Measurements from ENCODE around the gene NDUFS7.

The NDUFS7 gene

GRCh38 chr19:1433119-1434039, 49.7 kb downstream of the NDUFS7 start:
- no peak overlapping the region for H2AK5ac ChIP-seq (ENCODE audit: low read length)
- H4K91ac ChIP-seq (ENCODE audit: low read depth, low read length), result no peak overlapping the region
- no peak overlapping the region for H4K8ac ChIP-seq (ENCODE audit: low read depth, low read length)
- no peak overlapping the region for H3K4me3 ChIP-seq (ENCODE audit: low read depth, low read length)
- no peak overlapping the region for H3K4me2 ChIP-seq (ENCODE audit: low read length)
- no peaks in the 10 kb centered on the region for H3K4me1 ChIP-seq (ENCODE audit: control insufficient read depth in 1 of 2, insufficient read depth in 2 of 2, low read length in 2 of 2)
- no peaks in the 10 kb centered on the region for H3K27me3 ChIP-seq (ENCODE audit: insufficient read depth, low read length)
- no peak overlapping the region for H3K14ac ChIP-seq (ENCODE audit: low read length)
- no peak overlapping the region for H3K23ac ChIP-seq (ENCODE audit: low read length)
- no peaks in the 10 kb centered on the region for H3K9me3 ChIP-seq (ENCODE audit: insufficient read depth, low read depth, low read length)
- no peak overlapping the region for H4K12ac ChIP-seq (ENCODE audit: low read depth, low read length)
- H3K18ac ChIP-seq (ENCODE audit: low read length), result no peak overlapping the region
- H3K79me2 ChIP-seq (ENCODE audit: control insufficient read depth, insufficient read depth, low read length, poor library complexity), result peaks cover 2% of the 10 kb centered on the region
- H2BK5ac ChIP-seq (ENCODE audit: low read depth, low read length, poor library complexity), result no peak overlapping the region
- no peak overlapping the region for H3K9ac ChIP-seq (ENCODE audit: low read length)
- no CpG with 5 or more reads among the region's 47 CpGs for WGBS (ENCODE audit: extremely low coverage, insufficient coverage, insufficient read length)
- H3K4ac ChIP-seq (ENCODE audit: low read depth, low read length), result no peak overlapping the region
- peaks cover 3% of the 10 kb centered on the region for H3K79me1 ChIP-seq (ENCODE audit: low read length)
- no peak overlapping the region for H2AFZ ChIP-seq (ENCODE audit: insufficient read depth, low read length, poor library complexity)
- no peak overlapping the region for H3K27ac ChIP-seq (ENCODE audit: low read depth, low read length)
- no peak for DNase-seq
- H2BK120ac ChIP-seq (ENCODE audit: insufficient read depth, low read length, poor library complexity), result no peak overlapping the region
- peaks cover 61 to 64% of the 10 kb centered on the region in 2 experiments for H3K36me3 ChIP-seq (ENCODE audit: control insufficient read depth in 1 of 2, insufficient read depth in 2 of 2, low read length in 2 of 2)
- H2BK12ac ChIP-seq (ENCODE audit: low read length), result no peak overlapping the region

GRCh38 chr19:1434040-1434366, 50.3 kb downstream of the NDUFS7 start:
- no CpG with 5 or more reads among the region's 17 CpGs for WGBS (ENCODE audit: extremely low coverage, insufficient coverage, insufficient read length)

GRCh38 chr19:1434577-1435060, 50.9 kb downstream of the NDUFS7 start:
- Histone ChIP-seq H4K91ac (ENCODE audit: low read depth, low read length) (no peak overlapping the region), H3K79me1 (ENCODE audit: low read length) (peaks cover 6% of the 10 kb centered on the region), H3K18ac (ENCODE audit: low read length) (no peak overlapping the region), H3K4me1 (ENCODE audit: control insufficient read depth in 1 of 2, insufficient read depth in 2 of 2, low read length in 2 of 2) (peaks cover 3 to 4% of the 10 kb centered on the region in 2 experiments), H2AK5ac (ENCODE audit: low read length) (no peak overlapping the region), H2BK12ac (ENCODE audit: low read length) (no peak overlapping the region), H3K36me3 (ENCODE audit: control insufficient read depth in 1 of 2, insufficient read depth in 2 of 2, low read length in 2 of 2) (peaks cover 52 to 57% of the 10 kb centered on the region in 2 experiments), H3K9ac (ENCODE audit: low read length) (no peak overlapping the region), H3K27ac (ENCODE audit: low read depth, low read length) (no peak overlapping the region), H4K8ac (ENCODE audit: low read depth, low read length) (no peak overlapping the region), H2AFZ (ENCODE audit: insufficient read depth, low read length, poor library complexity) (no peak overlapping the region), H2BK120ac (ENCODE audit: insufficient read depth, low read length, poor library complexity) (no peak overlapping the region), H3K4me3 (ENCODE audit: low read depth, low read length) (no peak overlapping the region), H4K12ac (ENCODE audit: low read depth, low read length) (no peak overlapping the region), H3K27me3 (ENCODE audit: insufficient read depth, low read length) (no peaks in the 10 kb centered on the region), H3K4ac (ENCODE audit: low read depth, low read length) (no peak overlapping the region), H3K14ac (ENCODE audit: low read length) (no peak overlapping the region), H3K23ac (ENCODE audit: low read length) (no peak overlapping the region), H2BK5ac (ENCODE audit: low read depth, low read length, poor library complexity) (no peak overlapping the region), H3K79me2 (ENCODE audit: control insufficient read depth, insufficient read depth, low read length, poor library complexity) (peaks cover 14% of the 10 kb centered on the region), H3K4me2 (ENCODE audit: low read length) (no peak overlapping the region), H3K9me3 (ENCODE audit: insufficient read depth, low read depth, low read length) (no peaks in the 10 kb centered on the region)
- no CpG with 5 or more reads among the region's 39 CpGs for WGBS (ENCODE audit: extremely low coverage, insufficient coverage, insufficient read length)
- DNase-seq, result no peak

More at GRCh38 chr19:1434040-1434366, 50.3 kb downstream of the NDUFS7 start:
- peaks cover 8% of the 10 kb centered on the region for H3K79me2 ChIP-seq (ENCODE audit: control insufficient read depth, insufficient read depth, low read length, poor library complexity)
- no peaks in the 10 kb centered on the region for H3K27me3 ChIP-seq (ENCODE audit: insufficient read depth, low read length)
- no peak overlapping the region for H4K91ac ChIP-seq (ENCODE audit: low read depth, low read length)
- no peak overlapping the region for H3K4me3 ChIP-seq (ENCODE audit: low read depth, low read length)
- no peak overlapping the region for H4K8ac ChIP-seq (ENCODE audit: low read depth, low read length)
- no peak overlapping the region for H3K4me2 ChIP-seq (ENCODE audit: low read length)
- no peak overlapping the region for H3K18ac ChIP-seq (ENCODE audit: low read length)
- H3K23ac ChIP-seq (ENCODE audit: low read length), result no peak overlapping the region
- H3K9me3 ChIP-seq (ENCODE audit: insufficient read depth, low read depth, low read length), result no peaks in the 10 kb centered on the region
- H2AK5ac ChIP-seq (ENCODE audit: low read length), result no peak overlapping the region
- peaks cover 56 to 58% of the 10 kb centered on the region in 2 experiments for H3K36me3 ChIP-seq (ENCODE audit: control insufficient read depth in 1 of 2, insufficient read depth in 2 of 2, low read length in 2 of 2)
- H3K79me1 ChIP-seq (ENCODE audit: low read length), result peaks cover 6% of the 10 kb centered on the region
- H3K9ac ChIP-seq (ENCODE audit: low read length), result no peak overlapping the region
- H2AFZ ChIP-seq (ENCODE audit: insufficient read depth, low read length, poor library complexity), result no peak overlapping the region
- H3K14ac ChIP-seq (ENCODE audit: low read length), result no peak overlapping the region
- no peaks in the 10 kb centered on the region for H3K4me1 ChIP-seq (ENCODE audit: control insufficient read depth in 1 of 2, insufficient read depth in 2 of 2, low read length in 2 of 2)
- no peak overlapping the region for H4K12ac ChIP-seq (ENCODE audit: low read depth, low read length)
- H2BK120ac ChIP-seq (ENCODE audit: insufficient read depth, low read length, poor library complexity), result no peak overlapping the region
- no peak overlapping the region for H3K27ac ChIP-seq (ENCODE audit: low read depth, low read length)
- no peak for DNase-seq
- H3K4ac ChIP-seq (ENCODE audit: low read depth, low read length), result no peak overlapping the region
- H2BK5ac ChIP-seq (ENCODE audit: low read depth, low read length, poor library complexity), result no peak overlapping the region
- H2BK12ac ChIP-seq (ENCODE audit: low read length), result no peak overlapping the region

DNA sequence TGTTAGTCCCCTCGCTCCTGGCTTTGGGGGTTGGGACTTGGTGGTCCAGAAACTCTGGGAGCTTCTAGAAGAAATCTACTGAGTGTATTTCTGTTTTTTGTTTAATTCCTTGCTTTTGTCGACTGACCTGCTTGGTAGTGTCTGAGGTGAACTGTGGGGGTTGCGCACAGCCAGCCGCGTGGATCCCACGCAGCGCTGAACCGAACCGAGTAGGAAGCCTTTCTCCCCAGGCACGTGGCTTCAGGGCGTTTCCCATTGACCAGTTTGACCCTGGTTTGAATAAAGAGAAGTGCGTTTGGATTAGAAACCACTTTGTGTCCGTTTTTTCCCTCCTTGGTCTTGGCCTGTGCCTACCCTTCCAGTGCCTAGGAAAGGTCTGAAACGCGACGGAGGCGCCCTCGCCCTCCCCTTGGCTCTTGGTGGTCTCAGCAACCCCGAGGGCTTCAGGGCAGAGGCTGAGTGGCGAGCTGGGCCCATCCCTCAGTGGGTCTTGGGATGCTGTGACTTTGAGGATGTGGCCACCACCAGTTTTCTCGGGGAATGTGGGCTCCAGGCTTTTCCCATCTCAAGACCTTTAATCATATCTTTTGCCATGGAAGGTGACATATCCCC, 51.8 kb downstream of the NDUFS7 start:
- H3K4me1 ChIP-seq (ENCODE audit: control insufficient read depth in 1 of 2, insufficient read depth in 2 of 2, low read length in 2 of 2), result peaks cover 6 to 8% of the 10 kb centered on the region in 2 experiments

More for the DNA sequence above, 51.8 kb downstream of the NDUFS7 start:
- Histone ChIP-seq H2AFZ (ENCODE audit: insufficient read depth, low read length, poor library complexity) (no peak overlapping the region), H3K23ac (ENCODE audit: low read length) (no peak overlapping the region), H3K4me3 (ENCODE audit: low read depth, low read length) (no peak overlapping the region), H3K27me3 (ENCODE audit: insufficient read depth, low read length) (no peaks in the 10 kb centered on the region), H2BK12ac (ENCODE audit: low read length) (no peak overlapping the region), H3K79me2 (ENCODE audit: control insufficient read depth, insufficient read depth, low read length, poor library complexity) (peaks cover 14% of the 10 kb centered on the region), H3K14ac (ENCODE audit: low read length) (no peak overlapping the region), H2BK120ac (ENCODE audit: insufficient read depth, low read length, poor library complexity) (no peak overlapping the region), H3K79me1 (ENCODE audit: low read length) (peaks cover 6% of the 10 kb centered on the region), H2BK5ac (ENCODE audit: low read depth, low read length, poor library complexity) (no peak overlapping the region), H3K4ac (ENCODE audit: low read depth, low read length) (no peak overlapping the region), H3K18ac (ENCODE audit: low read length) (no peak overlapping the region), H4K91ac (ENCODE audit: low read depth, low read length) (no peak overlapping the region), H2AK5ac (ENCODE audit: low read length) (no peak overlapping the region), H4K12ac (ENCODE audit: low read depth, low read length) (no peak overlapping the region), H3K4me2 (ENCODE audit: low read length) (no peak overlapping the region), H3K27ac (ENCODE audit: low read depth, low read length) (no peak overlapping the region), H3K9me3 (ENCODE audit: insufficient read depth, low read depth, low read length) (no peaks in the 10 kb centered on the region), H3K36me3 (ENCODE audit: control insufficient read depth in 1 of 2, insufficient read depth in 2 of 2, low read length in 2 of 2) (peaks cover 52 to 57% of the 10 kb centered on the region in 2 experiments), H3K9ac (ENCODE audit: low read length) (no peak overlapping the region), H4K8ac (ENCODE audit: low read depth, low read length) (no peak overlapping the region)
- no CpG with 5 or more reads among the region's 21 CpGs for WGBS (ENCODE audit: extremely low coverage, insufficient coverage, insufficient read length)
- no peak for DNase-seq
